HTERT RPE-1 (cell line): ENCODE data around the gene TCF4.

ENCODE experiments used
- in situ Hi-C: fragments of 300-500 bp; cut with MboI; formaldehyde crosslinking; loops from 4 replicates; pipeline ENCODE4 v1.14.3; 2020; ENCODE audit warnings: low sequenced_read_pairs

Gene TCF4

GRCh38 chr18:55275039-55275901 is 312.7 kb downstream of the TCF4 start:
- in situ Hi-C loops: no loop called here

GRCh38 chr18:55272510-55273243 is 315.3 kb downstream of the TCF4 start:
- in situ Hi-C loops: no loop called here

GRCh38 chr18:55269622-55270021 is 318.4 kb downstream of the TCF4 start:
- in situ Hi-C loops: no loop called here

- in situ Hi-C loops: no loop called here
Observed at GRCh38 chr18:55268628-55269275, 319.2 kb downstream of the TCF4 start.

DNA sequence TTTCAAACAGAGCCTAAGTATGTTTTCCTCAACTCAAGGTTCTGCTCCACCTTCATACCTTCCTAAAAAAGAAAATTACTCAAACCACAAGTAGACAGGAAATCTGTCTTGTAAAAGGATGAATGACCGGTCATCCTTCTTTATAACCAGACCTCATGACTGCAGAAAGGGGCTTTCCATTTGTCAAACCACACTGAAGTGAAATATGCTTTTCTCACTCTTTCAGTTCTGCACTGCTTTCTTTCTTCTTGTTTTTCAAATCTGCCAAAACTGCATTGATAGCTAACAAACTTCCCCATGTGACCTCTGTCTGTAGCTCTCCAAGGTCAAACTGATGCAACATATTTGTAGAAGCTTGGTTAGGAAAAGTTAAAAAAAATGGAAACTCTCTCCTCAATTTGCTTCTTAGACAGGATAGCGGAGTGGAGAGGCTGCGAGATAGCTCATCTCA is 319.8 kb downstream of the TCF4 start:
- in situ Hi-C loops: no loop called here

DNA sequence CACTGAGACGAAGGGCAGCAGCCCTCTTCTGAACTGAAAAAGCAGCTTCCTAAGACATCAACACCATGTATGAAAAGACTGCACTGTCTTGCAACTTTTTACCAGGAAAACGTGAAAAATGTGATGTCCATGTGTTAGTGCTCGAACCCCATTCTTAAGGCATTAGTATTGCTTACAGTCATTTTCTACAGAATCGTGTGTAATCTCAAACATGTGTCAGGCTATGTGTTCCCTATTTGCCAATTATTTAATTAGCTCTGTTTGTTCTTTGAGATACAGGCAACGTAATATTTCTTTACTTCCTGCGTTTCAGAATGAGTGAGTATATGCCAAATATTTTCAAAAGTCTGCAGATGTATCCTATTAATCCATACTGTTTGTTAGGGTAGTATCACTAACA is 321.0 kb downstream of the TCF4 start:
- in situ Hi-C loops: no loop called here

DNA sequence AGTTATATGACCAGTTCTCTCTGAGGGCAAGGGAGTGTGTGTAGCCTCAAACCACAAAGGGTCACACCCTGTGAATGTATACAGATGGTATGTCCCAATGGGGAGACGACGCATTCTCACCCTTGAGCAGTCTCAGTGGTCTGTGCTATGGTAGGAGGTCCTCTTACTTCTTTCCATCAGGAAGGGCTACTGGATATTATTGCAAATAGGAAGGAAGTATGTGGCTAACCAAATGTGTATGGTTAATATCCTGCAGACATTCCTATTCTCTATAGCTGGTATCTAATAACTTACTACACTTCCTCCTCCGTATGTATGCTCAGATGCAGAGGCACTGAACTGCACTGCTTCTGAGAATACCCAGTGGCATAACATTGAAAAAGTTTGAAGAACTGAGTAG is 322.0 kb downstream of the TCF4 start:
- in situ Hi-C loops: no loop called here

- in situ Hi-C loops: no loop called here
Observed at GRCh38 chr18:55265130-55265675, 322.8 kb downstream of the TCF4 start.

- in situ Hi-C loops: no loop called here
Observed at GRCh38 chr18:55264108-55264507, 323.9 kb downstream of the TCF4 start.

DNA sequence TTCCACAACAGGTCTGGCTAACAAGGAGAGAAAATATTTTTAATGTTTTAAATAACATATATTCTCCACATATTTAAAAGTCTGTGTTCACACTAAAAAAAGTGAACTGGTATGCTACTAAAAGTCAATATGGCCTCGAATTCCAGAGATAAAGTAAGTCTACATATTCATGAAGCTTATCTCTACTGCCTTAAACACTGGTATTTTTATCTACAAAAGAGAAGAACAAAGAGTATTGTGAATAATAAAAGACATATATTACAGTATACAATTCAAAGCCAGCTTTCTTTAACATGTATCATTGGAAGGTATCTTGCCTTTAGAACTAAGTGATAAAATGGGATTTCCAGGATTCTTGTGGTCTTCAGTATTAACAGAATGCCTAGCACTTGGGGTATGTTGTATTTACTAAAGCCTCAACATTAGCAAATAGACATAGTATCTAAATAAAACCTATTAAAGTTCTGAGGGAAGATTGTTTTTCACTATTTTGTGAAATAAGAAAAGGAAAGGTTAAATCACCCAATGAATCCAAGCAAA is 325.9 kb downstream of the TCF4 start:
- in situ Hi-C loops: no loop called here

GRCh38 chr18:55261253-55261652 is 326.7 kb downstream of the TCF4 start:
- in situ Hi-C loops: no loop called here

DNA sequence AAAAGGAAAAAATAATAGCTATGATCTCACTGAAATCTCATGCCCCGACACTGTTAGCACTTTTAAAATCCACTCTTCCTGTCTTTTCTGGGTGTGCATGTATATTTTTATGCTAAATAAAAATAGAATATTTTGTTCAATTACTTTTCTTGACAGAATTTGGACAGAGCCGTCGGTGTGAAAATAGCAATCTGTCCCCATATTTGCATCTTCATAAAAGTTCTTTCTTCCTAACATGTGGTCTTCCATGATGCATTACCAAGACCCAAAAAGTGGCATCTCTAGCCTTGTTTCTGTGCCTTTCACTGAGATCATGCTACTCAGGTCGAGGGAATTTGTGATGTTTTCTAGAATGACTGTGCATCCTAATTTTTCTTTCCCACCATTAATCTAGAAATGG is 329.9 kb downstream of the TCF4 start:
- in situ Hi-C loops: no loop called here

DNA sequence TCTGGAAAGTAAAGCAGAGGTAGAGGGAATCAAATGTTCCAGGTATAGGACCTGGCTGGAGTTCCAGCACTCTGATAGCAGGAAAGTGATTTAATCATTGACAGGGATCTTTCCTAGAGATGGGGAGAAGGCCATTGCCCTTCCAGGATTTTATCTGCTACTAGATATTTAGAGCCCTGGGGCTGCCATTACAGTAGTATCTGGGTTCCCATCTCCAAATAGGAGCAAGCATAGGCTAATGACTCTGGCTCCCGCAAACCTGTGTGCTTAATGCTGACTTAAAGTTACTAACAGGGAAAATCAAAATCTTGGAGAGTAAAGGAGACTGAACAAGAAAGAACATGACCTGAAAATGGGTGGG is 331.1 kb downstream of the TCF4 start:
- in situ Hi-C loops: no loop called here

- in situ Hi-C loops: no loop called here
Observed at GRCh38 chr18:55256226-55256928, 331.6 kb downstream of the TCF4 start.

DNA sequence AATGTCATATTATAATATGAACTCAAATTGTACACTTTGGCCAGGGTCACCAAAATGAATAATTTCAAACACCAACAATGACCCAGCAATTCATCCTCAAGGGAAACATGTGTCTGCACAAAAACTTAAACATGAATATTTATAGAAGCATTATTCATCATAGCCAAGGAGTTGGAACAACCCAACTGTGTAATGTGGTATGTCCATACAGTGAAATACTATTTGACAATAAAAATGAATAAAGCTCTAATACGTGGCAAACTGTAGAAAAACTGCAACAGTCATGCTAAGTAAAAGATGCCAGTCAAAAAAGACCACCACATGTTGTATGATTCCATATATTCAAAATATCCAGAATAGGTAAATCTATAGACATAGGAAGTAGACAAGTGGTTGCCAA is 334.2 kb downstream of the TCF4 start:
- in situ Hi-C loops: no loop called here

GRCh38 chr18:55252901-55253300 is 335.1 kb downstream of the TCF4 start:
- in situ Hi-C loops: no loop called here

GRCh38 chr18:55252053-55252675 is 335.8 kb downstream of the TCF4 start:
- in situ Hi-C loops: no loop called here

GRCh38 chr18:55251254-55251971 is 336.6 kb downstream of the TCF4 start:
- in situ Hi-C loops: no loop called here

- in situ Hi-C loops: no loop called here
Observed at GRCh38 chr18:55250768-55251173, 337.2 kb downstream of the TCF4 start.
